Ramos (cell line): ENCODE measurements around the gene ARMC9.

ENCODE experiments used
- in situ Hi-C: fragments of 300-500 bp; cut with MboI; formaldehyde crosslinking; loops from one replicate; pipeline ENCODE4 v1.14.3; 2022; ENCODE audit warnings: low sequenced_read_pairs; ENCODE audit not compliant: unreplicated experiment

The ARMC9 gene

DNA sequence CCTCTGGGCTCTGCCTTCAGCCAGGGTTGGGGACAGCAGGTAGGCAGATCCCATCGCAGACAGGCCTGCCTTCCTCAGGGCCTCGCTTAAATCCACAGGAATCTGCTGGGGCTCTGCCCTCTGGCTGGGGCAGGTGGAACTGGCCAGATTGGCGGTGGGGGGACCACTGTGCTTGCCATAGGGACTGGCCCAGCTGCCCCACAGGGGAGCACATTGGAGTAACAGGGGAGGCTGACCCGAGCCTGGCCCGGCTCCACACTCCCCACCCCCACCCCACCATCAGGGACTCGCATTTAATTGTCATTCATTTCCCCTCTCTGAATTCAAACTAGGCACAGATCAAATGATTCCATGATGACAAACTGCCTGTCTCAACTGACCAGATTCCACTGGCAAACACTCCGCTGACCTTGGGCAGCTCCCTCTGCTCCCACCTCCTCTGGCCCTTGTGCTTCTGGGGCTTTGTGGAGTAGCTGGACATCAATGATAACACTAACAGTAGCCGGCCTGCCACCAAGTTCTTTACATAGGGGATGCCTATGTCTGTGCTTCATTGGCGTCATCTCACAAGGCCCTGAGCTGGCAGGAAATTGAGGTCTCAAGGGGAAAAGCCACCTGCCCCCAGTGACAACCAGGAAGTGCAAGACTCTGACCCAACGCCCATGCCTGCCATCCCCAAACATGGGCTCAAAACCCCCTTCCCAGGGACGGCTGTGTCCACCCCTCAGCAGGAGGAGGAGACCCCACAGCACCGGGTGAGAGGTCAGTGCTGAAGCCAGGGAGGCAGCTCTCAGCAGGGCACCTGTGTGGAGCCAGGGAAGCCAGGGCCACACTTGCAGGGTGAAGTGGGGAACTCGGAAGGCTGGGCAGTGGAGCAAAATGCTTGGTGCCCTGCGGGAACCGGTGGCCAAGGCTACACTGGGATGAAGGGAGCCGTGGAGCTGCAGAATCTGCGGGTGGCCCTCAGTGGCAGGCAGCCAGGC, 195.0 kb downstream of the ARMC9 start:
- in situ Hi-C loops, result no loop called here

DNA sequence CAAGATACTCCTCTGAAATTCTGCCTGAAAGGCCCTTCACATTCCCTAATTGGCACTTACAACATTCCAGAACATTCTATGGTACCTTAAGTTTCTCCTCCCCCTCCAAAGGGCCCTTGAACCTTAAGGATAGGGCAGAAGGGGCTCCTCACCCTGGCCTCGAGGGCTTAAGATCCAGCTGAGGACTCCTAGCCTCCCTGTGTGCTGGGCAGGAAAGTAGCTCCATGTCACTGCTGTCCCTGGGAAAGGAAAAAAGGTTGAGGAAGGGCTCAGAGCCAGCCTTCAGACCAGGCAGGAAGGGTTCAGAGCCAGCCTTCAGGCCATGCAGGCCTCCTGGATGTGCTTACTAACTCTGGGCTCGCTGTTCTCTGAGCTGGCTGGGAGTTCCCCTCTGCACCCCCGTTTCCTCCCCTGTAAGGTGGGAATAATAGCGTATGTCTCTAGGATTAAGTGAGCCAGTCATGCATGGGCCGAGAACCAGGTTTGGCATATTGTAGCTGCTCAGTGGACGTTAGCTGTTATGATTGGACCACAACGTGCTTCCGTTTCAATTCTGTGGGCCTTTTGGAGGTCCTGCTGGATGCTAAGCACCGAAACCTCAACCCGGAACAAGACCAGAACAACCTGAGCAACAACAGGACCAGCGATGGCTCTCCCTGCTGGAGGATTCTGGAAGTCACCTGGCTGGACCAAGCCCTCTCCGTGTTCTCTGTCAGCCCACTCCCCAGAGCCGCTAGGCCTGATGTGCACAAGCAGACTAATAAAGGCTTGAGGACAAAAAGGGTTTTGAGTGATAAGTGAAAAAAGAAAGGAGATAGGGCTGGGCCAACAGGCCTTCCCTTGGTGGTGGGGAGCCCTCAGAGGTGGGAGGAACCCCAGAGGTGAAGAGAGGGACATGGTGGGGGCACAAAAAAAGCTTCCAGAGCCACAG, 196.0 kb downstream of the ARMC9 start:
- in situ Hi-C loops, result no loop called here

DNA sequence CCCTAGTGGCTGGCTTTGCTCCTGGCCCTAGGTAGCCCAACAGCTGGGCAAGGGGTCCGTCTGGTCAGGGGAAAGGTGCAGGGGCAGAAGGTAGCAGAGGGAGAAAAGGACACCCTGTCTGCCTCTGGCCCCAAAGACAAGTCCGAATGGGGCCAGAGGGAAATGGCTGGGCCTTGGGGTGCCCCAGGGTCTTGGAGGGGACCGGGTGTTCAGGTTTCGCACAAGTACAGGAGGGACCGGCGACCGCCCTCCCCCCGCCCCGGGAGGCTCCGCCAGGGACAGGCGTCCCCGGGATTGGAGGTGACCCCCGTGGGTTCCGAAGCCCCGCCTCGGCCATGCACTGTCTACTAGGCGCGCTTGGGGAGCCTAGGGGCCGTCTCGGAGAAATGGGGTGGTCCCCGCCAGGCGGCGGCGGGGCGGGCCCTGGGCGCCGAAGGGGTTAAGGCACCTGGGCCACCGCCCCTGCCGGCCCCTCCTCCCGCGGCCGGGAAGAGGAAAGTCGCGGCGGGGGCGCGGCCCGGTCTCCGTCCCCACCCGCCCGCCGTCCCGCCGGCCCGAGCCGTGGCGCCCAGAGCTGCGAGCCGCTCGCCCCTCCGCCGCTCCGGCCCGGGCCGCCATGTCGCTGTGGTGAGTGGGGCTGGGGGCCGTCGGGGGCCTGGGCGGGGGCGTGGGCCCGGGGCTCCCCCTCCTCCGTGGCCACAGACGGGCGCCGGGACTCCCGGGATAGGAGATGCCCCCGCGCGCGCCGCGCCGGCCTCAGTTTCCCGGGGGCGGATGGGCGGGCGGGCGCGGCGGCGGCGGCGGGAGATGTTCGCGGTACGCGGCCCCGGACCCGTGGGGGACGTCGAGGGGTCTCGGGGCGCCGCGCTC, 197.0 kb downstream of the ARMC9 start, which contains the start of gene B3GNT7:
Gene B3GNT7, plus strand, starts transcription at position 523 of the 870 bp plus-strand sequence. Its CDS starts 94 bp downstream, at position 617.
- in situ Hi-C loops, result no loop called here

DNA sequence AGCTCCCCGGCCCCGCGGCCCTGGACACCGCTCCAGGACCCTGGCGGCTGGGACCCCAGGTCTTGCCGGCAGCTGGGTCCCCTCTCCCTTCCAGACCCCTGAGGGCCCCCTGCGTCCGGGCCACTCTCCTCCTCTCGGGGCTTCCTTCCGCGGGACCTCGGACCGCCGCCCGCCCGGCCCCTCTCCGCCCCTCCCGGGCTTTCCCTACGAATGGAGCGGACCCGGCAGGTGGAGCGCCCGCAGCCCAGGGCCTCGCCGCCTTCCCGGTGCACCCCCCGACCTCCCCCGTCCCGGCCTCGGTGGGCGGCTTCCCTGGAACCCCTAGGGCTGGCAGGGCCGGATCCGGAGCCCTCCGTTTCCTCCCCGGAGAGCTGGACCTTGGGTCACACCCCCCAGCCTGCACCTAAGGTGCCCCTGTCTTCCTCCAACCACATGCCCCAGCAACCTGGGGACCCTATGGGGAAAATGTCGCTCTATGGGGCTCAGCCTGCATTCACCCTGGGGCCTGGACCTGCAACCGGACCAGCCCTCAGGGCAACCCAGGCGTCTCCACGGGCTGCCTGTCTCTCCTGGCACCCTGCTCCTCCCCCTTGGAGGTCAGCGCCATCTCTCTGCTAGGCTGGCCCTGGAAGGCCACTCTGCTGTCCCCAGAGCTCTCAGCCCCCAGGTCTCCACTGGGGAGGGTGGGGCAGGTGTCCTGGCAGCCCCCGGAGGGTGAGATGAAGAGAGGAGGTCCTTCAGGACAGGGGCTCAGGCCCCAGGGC, 197.8 kb downstream of the ARMC9 start:
- in situ Hi-C loops, result no loop called here

DNA sequence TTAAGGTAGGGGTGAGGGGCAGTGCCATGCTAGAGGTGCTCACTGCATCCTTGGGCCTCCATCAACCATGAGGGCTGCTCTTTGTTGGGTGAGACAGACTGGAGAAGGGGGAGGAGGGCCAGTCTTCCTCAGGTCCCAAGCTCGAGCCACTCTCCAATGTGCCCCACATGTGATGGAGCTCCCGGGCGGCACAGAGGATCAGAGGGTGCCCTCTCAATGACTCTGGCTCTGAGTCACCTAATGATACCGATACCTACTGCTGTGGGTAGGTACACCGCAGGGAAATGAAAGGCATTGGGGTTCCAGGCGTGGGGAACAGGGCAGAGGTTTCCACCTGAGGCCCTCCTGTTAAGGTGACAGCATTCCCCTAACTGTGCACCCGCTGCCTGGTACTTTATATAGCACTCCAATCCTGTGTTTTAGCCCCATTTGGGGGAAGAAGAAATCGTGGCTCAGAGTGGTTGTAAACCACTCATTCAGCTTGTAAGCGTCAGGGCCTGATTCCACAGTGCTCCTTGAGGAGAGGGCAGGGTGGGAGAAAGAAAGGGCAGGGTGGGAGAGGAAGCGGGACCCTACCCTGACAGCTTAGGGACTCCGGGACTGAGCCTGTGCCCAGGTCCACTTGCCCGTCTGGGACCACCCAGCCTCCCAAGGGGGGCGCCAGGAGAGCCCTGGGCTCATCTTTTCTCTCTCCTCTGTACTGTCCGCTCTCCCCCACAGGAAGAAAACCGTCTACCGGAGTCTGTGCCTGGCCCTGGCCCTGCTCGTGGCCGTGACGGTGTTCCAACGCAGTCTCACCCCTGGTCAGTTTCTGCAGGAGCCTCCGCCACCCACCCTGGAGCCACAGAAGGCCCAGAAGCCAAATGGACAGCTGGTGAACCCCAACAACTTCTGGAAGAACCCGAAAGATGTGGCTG, 198.8 kb downstream of the ARMC9 start:
- in situ Hi-C loops, result no loop called here

DNA sequence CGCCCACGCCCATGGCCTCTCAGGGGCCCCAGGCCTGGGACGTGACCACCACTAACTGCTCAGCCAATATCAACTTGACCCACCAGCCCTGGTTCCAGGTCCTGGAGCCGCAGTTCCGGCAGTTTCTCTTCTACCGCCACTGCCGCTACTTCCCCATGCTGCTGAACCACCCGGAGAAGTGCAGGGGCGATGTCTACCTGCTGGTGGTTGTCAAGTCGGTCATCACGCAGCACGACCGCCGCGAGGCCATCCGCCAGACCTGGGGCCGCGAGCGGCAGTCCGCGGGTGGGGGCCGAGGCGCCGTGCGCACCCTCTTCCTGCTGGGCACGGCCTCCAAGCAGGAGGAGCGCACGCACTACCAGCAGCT, 199.5 kb downstream of the ARMC9 start:
- in situ Hi-C loops, result no loop called here

DNA sequence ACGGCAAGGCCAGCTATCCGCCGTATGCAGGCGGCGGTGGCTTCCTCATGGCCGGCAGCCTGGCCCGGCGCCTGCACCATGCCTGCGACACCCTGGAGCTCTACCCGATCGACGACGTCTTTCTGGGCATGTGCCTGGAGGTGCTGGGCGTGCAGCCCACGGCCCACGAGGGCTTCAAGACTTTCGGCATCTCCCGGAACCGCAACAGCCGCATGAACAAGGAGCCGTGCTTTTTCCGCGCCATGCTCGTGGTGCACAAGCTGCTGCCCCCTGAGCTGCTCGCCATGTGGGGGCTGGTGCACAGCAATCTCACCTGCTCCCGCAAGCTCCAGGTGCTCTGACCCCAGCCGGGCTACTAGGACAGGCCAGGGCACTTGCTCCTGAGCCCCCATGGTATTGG, 200.2 kb downstream of the ARMC9 start:
- in situ Hi-C loops, result no loop called here

DNA sequence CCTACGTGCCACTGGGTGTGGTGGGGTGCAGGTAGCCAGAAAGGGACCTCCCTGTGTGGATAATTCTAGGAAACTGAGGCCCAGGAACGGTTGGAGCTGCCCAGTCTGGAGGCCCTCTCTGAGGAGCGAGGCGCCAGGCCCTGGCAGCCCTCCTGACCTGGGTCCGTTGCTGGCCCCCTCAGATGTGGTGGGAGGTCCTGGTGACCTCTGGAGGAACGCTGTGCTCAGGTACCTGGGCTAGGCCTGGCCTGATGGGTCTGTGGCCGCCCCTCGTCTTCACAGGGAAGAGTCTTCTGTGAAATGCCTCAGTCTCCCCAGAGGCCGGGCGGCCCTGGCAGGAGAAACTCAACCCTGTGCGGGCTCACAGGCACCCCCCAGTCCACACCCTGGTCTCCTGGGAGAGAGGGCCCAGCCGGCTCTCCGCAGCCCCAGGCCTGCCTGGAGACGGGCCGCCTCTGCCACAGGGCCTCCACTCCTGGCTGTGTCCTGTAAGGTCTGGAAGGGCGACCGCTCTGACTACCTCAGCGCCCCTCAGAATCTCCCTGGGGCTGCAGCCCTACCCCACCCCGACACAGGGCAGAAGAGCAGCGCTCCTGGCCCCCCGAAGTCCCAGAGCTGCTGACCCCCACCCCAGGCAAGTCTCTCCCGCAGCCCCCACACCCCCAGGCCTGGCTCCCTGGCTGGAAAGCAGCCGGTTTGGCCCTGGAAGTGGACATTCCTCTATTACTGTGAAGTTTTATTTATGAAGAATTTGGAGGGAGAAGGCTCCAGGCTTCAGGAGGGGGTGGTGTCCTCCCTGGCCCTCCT, 200.8 kb downstream of the ARMC9 start:
- in situ Hi-C loops, result no loop called here

DNA sequence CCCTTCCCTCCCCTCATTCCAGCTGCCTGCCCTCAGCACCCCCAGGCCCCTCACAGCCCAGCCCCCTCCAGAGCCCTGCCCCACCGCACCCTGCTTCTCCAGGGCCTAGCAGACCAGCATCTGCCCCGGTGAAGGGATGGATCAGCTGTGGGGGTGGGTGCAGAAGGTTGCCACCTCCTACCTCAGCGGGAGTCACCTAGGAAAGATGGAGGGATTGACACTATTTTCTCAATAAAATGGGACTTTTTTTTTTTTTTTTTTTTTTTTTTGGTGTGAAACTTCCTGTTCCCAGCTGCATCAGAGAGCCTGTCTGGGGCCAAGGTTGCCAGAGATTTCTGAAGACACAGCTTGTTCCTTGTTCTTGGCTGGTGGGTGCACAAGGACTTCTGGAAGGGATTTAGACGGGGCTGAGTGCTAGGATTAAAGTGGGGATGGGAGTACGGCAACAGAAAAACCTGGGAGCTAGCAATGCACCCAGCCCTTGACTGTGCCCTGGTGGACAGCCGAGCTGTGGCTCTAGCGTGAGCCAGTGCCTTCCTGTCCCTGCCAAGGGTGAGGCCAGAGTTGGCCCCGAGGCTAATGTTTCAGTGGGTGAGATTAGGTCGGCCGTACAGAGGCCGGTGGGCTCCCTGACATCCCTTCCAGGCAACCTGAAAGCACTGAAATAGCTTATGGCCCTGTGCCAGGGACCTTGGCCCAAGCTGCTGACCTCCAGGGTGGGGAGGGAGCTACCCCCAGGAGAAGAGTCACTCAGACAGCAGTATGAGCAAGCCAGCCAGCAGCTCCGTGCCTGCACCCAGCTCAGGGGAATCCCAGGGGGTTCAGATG, 201.6 kb downstream of the ARMC9 start:
- in situ Hi-C loops, result loop anchor here (5.0 to 25.0 kb wide), 3 partner anchors 103 to 288 kb away; no protein-coding TSS in a partner anchor

DNA sequence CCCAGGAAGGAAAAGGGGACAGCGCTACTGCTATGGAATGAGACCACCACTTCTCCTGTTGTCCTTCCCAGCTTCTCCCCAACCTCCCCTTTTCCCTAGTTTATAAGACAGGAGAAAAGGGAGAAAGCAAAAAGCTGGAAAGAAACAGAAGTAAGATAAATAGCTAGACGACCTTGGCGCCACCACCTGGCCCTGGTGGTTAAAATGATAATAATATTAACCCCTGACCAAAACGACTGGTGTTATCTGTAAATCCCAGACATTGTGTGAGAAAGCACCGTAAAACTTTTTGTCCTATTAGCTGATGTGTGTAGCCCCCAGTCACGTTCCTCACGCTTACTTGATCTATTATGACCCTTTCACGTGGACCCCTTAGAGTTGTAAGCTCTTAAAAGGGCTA, 202.2 kb downstream of the ARMC9 start:
- in situ Hi-C loops, result loop anchor here (5.0 to 25.0 kb wide), 3 partner anchors 103 to 288 kb away; no protein-coding TSS in a partner anchor

DNA sequence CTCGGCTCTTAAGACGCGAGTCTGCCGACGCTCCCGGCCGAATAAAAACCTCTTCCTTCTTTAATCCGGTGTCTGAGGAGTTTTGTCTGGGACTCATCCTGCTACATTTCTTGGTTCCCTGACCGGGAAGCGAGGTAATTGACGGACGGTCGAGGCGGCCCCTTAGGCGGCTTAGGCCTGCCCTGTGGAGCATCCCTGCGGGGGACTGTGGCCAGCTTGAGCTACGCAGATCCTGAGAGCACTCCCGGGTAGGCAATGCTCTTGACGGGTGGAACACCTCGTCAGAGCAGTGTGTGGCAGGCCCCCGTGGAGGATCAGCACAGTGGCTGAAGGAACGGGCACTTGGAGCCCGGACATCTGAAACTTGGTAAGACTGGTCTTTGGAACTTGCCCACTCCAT, 202.7 kb downstream of the ARMC9 start:
- in situ Hi-C loops, result loop anchor here (5.0 to 25.0 kb wide), 3 partner anchors 104 to 289 kb away; no protein-coding TSS in a partner anchor

DNA sequence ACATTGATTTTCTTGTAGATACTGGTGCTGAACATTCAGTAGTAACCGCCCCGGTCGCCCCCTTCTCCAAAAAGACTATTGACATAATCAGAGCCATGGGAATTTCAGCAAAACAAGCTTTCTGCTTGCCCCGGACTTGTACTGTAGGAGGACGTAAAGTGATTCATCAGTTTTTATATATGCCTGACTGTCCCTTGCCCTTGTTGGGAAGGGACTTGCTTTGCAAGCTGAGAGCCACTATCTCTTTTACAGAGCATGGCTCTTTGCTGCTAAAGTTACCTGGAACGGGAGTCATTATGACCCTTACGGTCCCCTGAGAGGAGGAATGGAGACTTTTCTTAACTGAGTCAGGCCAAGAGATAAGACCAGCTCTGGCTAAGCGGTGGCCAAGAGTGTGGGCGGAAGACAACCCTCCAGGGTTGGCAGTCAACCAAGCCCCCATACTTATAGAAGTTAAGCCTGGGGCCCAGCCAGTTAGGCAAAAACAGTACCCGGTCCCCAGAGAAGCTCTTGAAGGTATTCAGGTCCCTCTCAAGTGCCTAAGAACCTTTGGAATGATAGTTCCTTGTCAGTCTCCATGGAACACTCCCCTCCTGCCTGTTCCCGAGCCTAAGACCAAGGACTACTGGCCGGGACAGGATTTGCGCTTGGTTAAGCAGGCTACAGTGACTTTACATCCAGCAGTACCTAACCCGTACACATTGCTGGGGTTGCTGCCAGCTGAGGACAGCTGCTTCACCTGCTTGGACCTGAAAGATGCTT, 205.2 kb downstream of the ARMC9 start:
- in situ Hi-C loops, result loop anchor here (5.0 to 25.0 kb wide), 3 partner anchors 106 to 291 kb away; no protein-coding TSS in a partner anchor

DNA sequence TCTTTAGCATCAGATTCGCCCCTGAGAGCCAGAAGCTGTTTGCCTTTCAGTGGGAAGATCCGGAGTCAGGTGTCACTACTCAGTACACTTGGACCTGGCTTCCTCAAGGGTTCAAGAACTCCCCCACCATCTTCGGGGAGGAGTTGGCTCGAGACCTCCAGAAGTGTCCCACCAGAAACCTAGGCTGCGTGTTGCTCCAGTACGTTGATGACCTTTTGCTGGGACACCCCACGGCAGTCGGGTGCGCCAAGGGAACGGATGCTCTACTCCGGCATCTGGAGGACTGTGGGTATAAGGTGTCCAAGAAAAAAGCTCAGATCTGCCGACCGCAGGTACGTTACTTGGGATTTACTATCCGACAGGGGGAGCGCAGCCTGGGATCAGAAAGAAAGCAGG, 205.8 kb downstream of the ARMC9 start:
- in situ Hi-C loops, result loop anchor here (5.0 to 25.0 kb wide), 3 partner anchors 107 to 292 kb away; no protein-coding TSS in a partner anchor

DNA sequence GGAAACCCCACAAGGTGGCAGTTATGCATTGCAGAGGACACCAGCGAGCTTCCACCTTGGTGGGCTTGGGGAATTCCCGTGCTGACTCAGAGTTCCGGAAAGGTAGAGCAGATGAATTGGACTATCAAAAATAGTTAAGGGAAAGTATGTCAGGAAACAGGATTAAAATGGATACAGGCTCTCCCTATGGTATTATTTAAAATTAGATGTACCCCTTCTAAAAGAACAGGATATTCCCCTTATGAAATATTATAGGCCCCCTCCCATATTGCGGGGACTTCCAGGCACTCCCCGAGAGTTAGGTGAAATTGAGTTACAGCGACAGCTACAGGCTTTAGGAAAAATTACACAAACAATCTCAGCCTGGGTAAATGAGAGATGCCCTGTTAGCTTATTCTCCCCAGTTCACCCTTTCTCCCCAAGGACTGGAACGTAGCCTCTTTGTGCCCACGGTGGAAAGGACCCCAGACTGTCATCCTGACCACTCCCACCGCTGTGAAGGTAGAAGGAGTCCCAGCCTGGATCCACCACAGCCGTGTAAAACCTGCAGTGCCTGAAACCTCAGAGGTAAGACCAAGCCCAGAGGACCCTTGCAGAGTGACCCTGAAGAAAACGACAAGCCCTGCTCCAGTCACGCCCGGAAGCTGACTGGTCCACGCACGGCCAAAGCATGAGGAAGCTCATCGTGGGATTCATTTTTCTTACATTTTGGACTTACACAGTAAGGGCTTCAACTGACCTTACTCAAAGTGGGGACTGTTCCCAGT, 207.4 kb downstream of the ARMC9 start:
- in situ Hi-C loops, result loop anchor here (25.0 kb wide), 1 partner anchor 293 kb away; no protein-coding TSS in a partner anchor

DNA sequence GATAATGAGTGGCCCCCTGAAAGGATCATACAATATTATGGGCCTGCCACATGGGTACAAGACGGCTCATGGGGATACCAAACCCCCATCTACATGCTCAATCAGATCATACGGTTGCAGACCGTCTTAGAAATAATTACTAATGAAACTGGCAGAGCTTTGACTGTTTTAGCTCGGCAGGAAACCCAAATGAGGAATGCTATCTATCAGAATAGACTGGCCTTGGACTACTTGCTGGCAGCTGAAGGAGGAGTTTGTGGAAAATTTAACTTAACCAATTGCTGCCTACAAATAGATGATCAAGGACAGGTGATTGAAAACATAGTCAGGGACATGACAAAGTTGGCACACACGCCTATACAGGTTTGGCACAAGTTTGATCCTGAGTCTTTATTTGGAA, 209.3 kb downstream of the ARMC9 start:
- in situ Hi-C loops, result loop anchor here (25.0 kb wide), 1 partner anchor 295 kb away; no protein-coding TSS in a partner anchor
